Measurements from ENCODE around the gene FBXL13. TPM values are rescaled to one million over a fixed set of nuclear protein-coding genes. Genes with fewer than 3 reads are reported as not detected.
A peak's percentile ranks its signal among the peaks of the same experiment; 100 is the strongest.
"Not testable (repeated sequence)": the region's sequence is repeated elsewhere in the genome, so short reads cannot be mapped to it uniquely, and the experiment has no call there.

FBXL13 gene
- total RNA-seq, 1 experiment from 2014 or later: 0.18 TPM

DNA sequence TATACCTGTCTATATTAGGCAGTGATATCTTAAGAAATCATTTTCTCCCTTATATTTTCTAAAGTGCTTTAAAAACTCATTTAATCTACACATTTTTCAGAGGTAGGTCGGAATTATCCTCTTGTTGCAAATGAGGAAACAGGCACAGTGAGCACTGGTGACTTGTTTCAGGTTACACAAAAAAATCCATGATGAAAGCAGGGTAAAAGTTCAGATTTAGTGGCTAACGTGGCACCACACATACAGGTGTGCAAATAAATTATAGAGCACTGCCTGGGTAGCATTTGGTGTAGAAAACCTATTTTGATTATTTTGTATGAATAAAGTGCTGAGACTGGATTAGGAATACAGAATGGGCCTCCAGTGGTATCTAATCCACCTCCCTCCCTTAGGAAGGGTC lies 26.9 kb upstream of the FBXL13 start:
- peaks cover 9% of the 10 kb centered on the region; the same call in 1 of the 2 replicates for H3K36me3 ChIP-seq
- no peak overlapping the region for H3K4me3 ChIP-seq
- no peaks in the 10 kb centered on the region; the same call in 1 of the 2 replicates for H3K9me3 ChIP-seq (replicated peaks)
- H3K4me1 ChIP-seq (replicated peaks): no peaks in the 10 kb centered on the region
- no peak overlapping the region for H3K27ac ChIP-seq
- H3K27me3 ChIP-seq (replicated peaks): no peaks in the 10 kb centered on the region
- no peak for DNase-seq (ENCODE audit: low read depth in 1 of 2, low spot score in 2 of 2)

DNA sequence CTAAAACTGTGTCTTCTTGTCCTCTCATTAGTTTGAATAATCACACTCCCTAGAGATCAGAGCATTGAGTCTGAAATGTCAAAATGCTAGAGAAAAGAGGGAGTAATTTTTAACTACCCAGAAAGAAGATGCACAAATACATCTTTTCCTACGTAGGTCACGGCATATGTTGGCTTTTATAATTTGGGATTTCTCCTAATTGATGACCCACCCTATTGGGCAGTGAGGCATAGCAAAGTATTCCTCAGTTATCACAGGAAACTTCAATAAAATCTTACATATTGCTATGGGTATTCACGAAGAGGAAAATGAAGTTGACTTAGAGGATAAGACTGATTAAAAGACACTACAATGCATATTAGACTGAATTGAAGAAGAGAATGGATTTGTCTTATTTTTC lies 25.8 kb upstream of the FBXL13 start:
- H3K4me1 ChIP-seq (replicated peaks): no peaks in the 10 kb centered on the region
- H3K9me3 ChIP-seq (replicated peaks): no peaks in the 10 kb centered on the region; the same call in 1 of the 2 replicates
- no peak overlapping the region for H3K27ac ChIP-seq
- H3K4me3 ChIP-seq: no peak overlapping the region
- peaks cover 11% of the 10 kb centered on the region; the same call in 1 of the 2 replicates for H3K36me3 ChIP-seq
- DNase-seq (ENCODE audit: low read depth in 1 of 2, low spot score in 2 of 2): no peak
- no peaks in the 10 kb centered on the region for H3K27me3 ChIP-seq (replicated peaks)

DNA sequence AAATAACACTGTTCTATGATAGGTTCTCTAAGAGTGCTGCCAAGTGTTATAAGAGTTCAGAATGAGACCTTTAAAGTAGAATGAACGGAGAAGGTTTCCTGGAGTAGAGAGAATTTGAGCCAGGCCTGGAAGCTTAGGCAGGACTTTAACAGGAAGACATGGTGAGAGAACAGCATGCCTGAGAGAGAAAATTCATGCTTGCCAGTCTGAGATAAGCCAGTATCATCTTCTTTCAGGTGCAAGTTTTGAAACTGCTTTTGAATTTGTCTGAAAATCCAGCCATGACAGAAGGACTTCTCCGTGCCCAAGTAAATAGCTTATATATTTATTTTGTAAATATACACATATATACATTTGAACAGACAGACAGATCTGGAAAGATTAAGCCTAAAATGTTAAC lies 22.4 kb upstream of the FBXL13 start:
- Histone ChIP-seq H3K27me3 (replicated peaks) (no peaks in the 10 kb centered on the region), H3K27ac (no peak overlapping the region), H3K4me3 (no peak overlapping the region), H3K9me3 (replicated peaks) (no peaks in the 10 kb centered on the region; the same call in 1 of the 2 replicates), H3K36me3 (peaks cover 15% of the 10 kb centered on the region; the same call in 1 of the 2 replicates), H3K4me1 (replicated peaks) (no peaks in the 10 kb centered on the region)
- DNase-seq (ENCODE audit: low read depth in 1 of 2, low spot score in 2 of 2): no peak

DNA sequence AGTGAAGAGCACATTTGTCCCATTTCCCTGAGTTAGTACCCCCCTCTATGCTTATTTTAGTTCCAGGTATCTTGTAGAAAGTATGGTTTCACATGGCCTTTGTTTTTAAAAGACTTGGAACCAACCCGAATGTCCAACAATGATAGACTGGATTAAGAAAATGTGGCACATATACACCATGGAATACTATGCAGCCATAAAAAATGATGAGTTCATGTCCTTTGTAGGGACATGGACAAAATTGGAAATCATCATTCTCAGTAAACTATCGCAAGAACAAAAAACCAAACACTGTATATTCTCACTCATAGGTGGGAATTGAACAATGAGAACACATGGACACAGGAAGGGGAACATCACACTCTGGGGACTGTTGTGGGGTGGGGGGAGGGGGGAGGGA lies 21.0 kb upstream of the FBXL13 start:
- H3K4me3 ChIP-seq; H3K27ac ChIP-seq; H3K27me3 ChIP-seq (replicated peaks); H3K4me1 ChIP-seq (replicated peaks); DNase-seq (ENCODE audit: low read depth in 1 of 2, low spot score in 2 of 2); H3K9me3 ChIP-seq (replicated peaks): not testable (repeated sequence)
- H3K36me3 ChIP-seq: peaks cover 15% of the 10 kb centered on the region; the same call in 1 of the 2 replicates

DNA sequence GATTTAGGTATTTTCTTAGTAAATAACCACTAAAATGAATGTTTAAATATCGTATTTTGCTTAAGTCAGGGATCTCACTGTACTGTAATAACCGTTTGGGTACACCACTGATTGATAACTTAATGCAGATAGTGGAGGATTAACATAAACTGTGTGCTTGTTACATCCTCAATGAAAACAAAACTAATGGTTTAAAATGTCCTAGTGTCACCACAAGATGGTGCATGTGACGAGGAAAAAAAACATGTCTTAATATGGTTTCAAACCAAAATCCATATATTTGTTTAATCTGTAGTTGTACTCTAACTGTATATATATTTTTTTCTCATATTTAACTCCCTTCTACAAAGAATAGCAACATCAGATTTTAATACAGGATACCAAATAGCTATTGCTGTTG lies 19.5 kb upstream of the FBXL13 start:
- H3K27me3 ChIP-seq (replicated peaks): no peaks in the 10 kb centered on the region
- H3K9me3 ChIP-seq (replicated peaks): no peaks in the 10 kb centered on the region; the same call in 1 of the 2 replicates
- no peak overlapping the region for H3K4me3 ChIP-seq
- peaks cover 15% of the 10 kb centered on the region for H3K36me3 ChIP-seq
- no peak overlapping the region for H3K27ac ChIP-seq
- H3K4me1 ChIP-seq (replicated peaks): no peaks in the 10 kb centered on the region
- DNase-seq (ENCODE audit: low read depth in 1 of 2, low spot score in 2 of 2): no peak

GRCh38 chr7:103093429-103093828 lies 18.8 kb upstream of the FBXL13 start:
- H3K36me3 ChIP-seq: peaks cover 17% of the 10 kb centered on the region
- H3K27ac ChIP-seq: no peak overlapping the region

GRCh38 chr7:103092321-103092720 lies 17.7 kb upstream of the FBXL13 start:
- not testable (repeated sequence) for DNase-seq (ENCODE audit: low read depth in 1 of 2, low spot score in 2 of 2); H3K27ac ChIP-seq; H3K27me3 ChIP-seq (replicated peaks); H3K9me3 ChIP-seq (replicated peaks); H3K4me1 ChIP-seq (replicated peaks); H3K4me3 ChIP-seq
- peaks cover 20% of the 10 kb centered on the region for H3K36me3 ChIP-seq

More at GRCh38 chr7:103093429-103093828, 18.8 kb upstream of the FBXL13 start:
- no peaks in the 10 kb centered on the region for H3K4me1 ChIP-seq (replicated peaks)
- no peaks in the 10 kb centered on the region; the same call in 1 of the 2 replicates for H3K9me3 ChIP-seq (replicated peaks)
- no peak for DNase-seq (ENCODE audit: low read depth in 1 of 2, low spot score in 2 of 2)
- no peak overlapping the region for H3K4me3 ChIP-seq
- H3K27me3 ChIP-seq (replicated peaks): no peaks in the 10 kb centered on the region

- peaks cover 24% of the 10 kb centered on the region for H3K36me3 ChIP-seq
- no peak overlapping the region for H3K4me3 ChIP-seq
- H3K4me1 ChIP-seq (replicated peaks): no peaks in the 10 kb centered on the region
Observed at GRCh38 chr7:103083210-103083609, 8.6 kb upstream of the FBXL13 start.

GRCh38 chr7:103082497-103082896 lies 7.9 kb upstream of the FBXL13 start:
- H3K27me3 ChIP-seq (replicated peaks): no peaks in the 10 kb centered on the region
- no peak for DNase-seq (ENCODE audit: low read depth in 1 of 2, low spot score in 2 of 2)
- no peaks in the 10 kb centered on the region for H3K4me1 ChIP-seq (replicated peaks)
- H3K36me3 ChIP-seq: peaks cover 19% of the 10 kb centered on the region
- H3K4me3 ChIP-seq: no peak overlapping the region
- H3K27ac ChIP-seq: no peak overlapping the region
- H3K9me3 ChIP-seq (replicated peaks): no peaks in the 10 kb centered on the region

More at GRCh38 chr7:103083210-103083609, 8.6 kb upstream of the FBXL13 start:
- H3K27me3 ChIP-seq (replicated peaks): no peaks in the 10 kb centered on the region
- H3K27ac ChIP-seq: no peak overlapping the region
- no peak for DNase-seq (ENCODE audit: low read depth in 1 of 2, low spot score in 2 of 2)
- no peaks in the 10 kb centered on the region for H3K9me3 ChIP-seq (replicated peaks)

DNA sequence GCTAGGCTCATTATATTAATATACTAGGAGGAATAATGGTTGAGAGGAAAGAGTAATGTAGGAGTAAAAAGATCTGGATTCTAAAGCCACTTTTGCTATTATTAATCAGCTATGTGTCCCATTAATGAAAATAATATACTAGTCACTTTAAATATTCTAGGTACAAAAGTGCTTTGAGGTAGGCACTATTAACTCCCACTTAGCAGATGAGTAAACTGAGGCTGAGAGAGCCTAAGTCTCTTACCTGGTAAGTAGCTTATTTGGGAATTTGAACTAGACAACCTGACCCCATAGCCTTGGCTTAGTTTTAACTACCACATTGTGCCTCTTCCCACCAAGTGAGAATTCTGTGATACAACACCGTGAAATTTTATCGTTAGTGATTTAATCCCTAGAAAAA lies 6.3 kb upstream of the FBXL13 start:
- H3K9me3 ChIP-seq (replicated peaks): no peaks in the 10 kb centered on the region
- no peak overlapping the region for H3K27ac ChIP-seq
- DNase-seq (ENCODE audit: low read depth in 1 of 2, low spot score in 2 of 2): no peak
- H3K4me1 ChIP-seq (replicated peaks): peaks cover 3% of the 10 kb centered on the region
- H3K27me3 ChIP-seq (replicated peaks): no peaks in the 10 kb centered on the region
- peaks cover 11% of the 10 kb centered on the region for H3K36me3 ChIP-seq
- no peak overlapping the region for H3K4me3 ChIP-seq

DNA sequence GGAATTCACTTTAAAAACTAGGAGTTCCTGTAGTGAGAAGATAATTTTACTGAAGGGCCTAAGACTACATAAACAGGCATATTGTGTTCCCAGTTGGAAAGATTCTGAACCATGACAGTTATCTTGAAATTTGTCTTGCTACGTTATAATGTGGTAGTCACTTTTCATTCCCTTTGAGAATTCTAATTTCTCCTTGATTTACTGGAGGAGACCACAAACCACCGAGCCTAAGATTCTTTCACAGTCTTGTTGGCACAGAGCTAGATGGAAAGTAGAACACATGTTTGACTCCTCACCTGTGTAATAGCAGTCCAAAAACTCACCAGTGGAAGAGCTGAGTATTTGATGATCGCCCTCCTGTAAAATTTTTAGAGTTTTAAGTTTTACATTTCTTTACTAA lies 5.2 kb upstream of the FBXL13 start:
- H3K9me3 ChIP-seq (replicated peaks): no peaks in the 10 kb centered on the region
- DNase-seq (ENCODE audit: low read depth in 1 of 2, low spot score in 2 of 2): no peak
- peaks cover 6% of the 10 kb centered on the region for H3K4me1 ChIP-seq (replicated peaks)
- H3K27ac ChIP-seq: no peak overlapping the region
- peaks cover 8% of the 10 kb centered on the region for H3K36me3 ChIP-seq
- H3K4me3 ChIP-seq: no peak overlapping the region
- H3K27me3 ChIP-seq (replicated peaks): no peaks in the 10 kb centered on the region

DNA sequence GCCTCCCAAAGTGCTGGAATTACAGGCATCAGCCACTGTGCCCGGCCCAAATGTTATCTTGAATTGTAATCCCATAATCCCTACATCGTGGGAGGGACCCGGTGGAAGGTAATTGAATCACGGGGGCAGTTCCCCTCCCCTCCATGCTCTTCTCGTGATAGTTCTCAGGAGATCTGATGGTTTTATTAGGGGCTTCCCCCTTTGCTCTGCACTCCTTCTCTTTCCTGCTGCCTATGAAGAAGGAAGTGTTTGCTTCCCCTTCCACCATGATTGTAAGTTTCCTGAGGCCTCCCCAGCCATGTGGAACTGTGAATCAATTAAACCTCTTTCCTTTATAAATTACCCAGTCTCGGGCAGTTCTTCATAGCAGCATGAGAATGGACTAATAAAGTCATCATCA lies 3.6 kb upstream of the FBXL13 start:
- not testable (repeated sequence) for DNase-seq (ENCODE audit: low read depth in 1 of 2, low spot score in 2 of 2); H3K36me3 ChIP-seq
- peaks cover 15% of the 10 kb centered on the region for H3K4me1 ChIP-seq (replicated peaks)

DNA sequence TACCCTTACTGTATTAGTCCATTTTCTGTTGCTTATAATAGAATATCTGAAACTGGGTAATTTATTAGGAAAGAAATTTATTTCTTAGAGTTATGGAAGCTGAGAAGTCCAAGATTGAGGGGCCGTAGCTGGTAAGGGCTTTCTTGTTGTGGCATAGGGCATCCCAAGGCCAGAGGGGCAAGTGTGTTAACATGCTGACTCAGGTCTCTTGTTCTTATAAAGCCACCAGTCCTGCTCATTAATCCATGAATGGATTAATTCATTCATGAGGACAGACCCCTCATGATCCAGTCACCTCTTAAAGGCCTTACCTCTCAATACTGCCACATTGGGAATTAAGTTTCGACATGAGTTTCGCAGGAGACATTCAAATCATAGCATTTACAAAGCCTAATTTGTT lies 2.7 kb upstream of the FBXL13 start:
- no peak for DNase-seq (ENCODE audit: low read depth in 1 of 2, low spot score in 2 of 2)
- Histone ChIP-seq H3K4me1 (replicated peaks) (peaks cover 15% of the 10 kb centered on the region), H3K27ac (no peak overlapping the region), H3K27me3 (replicated peaks) (no peaks in the 10 kb centered on the region), H3K9me3 (replicated peaks) (no peaks in the 10 kb centered on the region), H3K4me3 (no peak overlapping the region), H3K36me3 (no peaks in the 10 kb centered on the region)

More for the DNA sequence above, 3.6 kb upstream of the FBXL13 start:
- H3K9me3 ChIP-seq (replicated peaks); H3K27me3 ChIP-seq (replicated peaks); H3K27ac ChIP-seq; H3K4me3 ChIP-seq: not testable (repeated sequence)

- no peaks in the 10 kb centered on the region for H3K36me3 ChIP-seq
- no peak for DNase-seq (ENCODE audit: low read depth in 1 of 2, low spot score in 2 of 2)
- H3K4me3 ChIP-seq: no peak overlapping the region
- H3K27me3 ChIP-seq (replicated peaks): no peaks in the 10 kb centered on the region
- H3K4me1 ChIP-seq (replicated peaks): peaks cover 15% of the 10 kb centered on the region
- no peaks in the 10 kb centered on the region for H3K9me3 ChIP-seq (replicated peaks)
- no peak overlapping the region for H3K27ac ChIP-seq
Observed at GRCh38 chr7:103076764-103077163, 2.2 kb upstream of the FBXL13 start.

DNA sequence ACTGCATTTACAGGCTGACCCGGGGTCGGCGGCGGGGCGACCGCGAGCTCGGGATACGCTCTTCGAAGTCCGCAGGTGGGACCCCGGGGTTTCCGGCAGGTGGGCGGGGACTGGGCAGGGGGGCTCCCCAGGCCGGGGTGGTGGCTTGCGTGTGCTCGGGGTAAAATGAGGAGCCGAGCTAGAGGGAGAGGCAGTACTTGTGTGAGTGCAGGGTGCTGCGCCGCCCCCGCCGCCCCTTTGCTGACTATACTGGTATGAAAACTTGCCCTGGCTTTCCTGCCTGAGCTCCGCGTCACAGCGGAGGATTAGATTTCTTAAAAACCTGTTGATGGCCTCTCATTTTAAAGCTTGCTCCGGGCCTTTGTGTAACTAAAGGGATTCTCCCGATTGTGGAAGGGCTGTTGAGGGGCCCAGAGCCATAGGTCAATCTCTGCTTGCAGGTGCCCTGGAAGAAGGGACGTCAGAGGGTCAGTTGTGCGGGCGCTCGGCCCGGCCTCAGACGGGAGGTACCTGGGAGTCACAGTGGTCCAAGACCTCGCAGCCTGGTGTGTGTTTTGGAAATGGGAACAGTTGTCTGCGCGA lies 832 bp upstream of the FBXL13 start:
- Histone ChIP-seq H3K4me3 (peak overlapping the region; percentile 82), H3K36me3 (no peaks in the 10 kb centered on the region), H3K27ac (peak overlapping the region; percentile 75; the same call in 1 of the 2 replicates), H3K9me3 (replicated peaks) (no peaks in the 10 kb centered on the region), H3K4me1 (replicated peaks) (peaks cover 15% of the 10 kb centered on the region), H3K27me3 (replicated peaks) (no peaks in the 10 kb centered on the region)
- peak; percentile 33 to 46 for DNase-seq (ENCODE audit: low read depth in 1 of 2, low spot score in 2 of 2)
